ENCODE results near the gene HLA-E. TPM values are rescaled to one million over a fixed set of nuclear protein-coding genes. Genes with fewer than 3 reads are reported as not detected.

HLA-E gene
- total RNA-seq, 1 donor from 2014 or later, result 13.4 TPM

DNA sequence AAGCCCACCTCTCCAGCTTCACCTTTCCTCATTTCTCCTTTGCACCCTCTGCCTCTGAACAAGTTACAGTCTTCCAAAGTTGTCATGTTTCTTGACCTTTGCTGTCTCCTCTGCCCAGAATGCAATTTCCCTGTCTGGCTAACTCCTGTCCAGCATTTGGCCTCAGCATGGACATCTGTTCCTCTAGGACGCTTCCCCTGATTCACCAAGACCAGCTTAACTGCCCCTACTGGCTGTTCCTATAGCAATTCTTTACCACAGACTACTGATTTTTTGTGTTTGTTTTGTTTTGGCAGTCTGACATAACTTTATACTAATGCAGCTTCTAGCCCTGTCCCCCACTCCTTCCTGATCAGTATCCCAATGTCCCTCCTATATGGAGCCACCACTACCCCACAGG, 53.6 kb downstream of the HLA-E start:
- no peak for DNase-seq (ENCODE audit: low read depth, low spot score)
- peaks cover 22% of the 10 kb centered on the region for H3K4me1 Mint-ChIP-seq
- TF ChIP-seq, protein P1, sequence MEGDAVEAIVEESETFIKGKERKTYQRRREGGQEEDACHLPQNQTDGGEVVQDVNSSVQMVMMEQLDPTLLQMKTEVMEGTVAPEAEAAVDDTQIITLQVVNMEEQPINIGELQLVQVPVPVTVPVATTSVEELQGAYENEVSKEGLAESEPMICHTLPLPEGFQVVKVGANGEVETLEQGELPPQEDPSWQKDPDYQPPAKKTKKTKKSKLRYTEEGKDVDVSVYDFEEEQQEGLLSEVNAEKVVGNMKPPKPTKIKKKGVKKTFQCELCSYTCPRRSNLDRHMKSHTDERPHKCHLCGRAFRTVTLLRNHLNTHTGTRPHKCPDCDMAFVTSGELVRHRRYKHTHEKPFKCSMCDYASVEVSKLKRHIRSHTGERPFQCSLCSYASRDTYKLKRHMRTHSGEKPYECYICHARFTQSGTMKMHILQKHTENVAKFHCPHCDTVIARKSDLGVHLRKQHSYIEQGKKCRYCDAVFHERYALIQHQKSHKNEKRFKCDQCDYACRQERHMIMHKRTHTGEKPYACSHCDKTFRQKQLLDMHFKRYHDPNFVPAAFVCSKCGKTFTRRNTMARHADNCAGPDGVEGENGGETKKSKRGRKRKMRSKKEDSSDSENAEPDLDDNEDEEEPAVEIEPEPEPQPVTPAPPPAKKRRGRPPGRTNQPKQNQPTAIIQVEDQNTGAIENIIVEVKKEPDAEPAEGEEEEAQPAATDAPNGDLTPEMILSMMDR (conservative IDR thresholded peaks at IDR 0.05), result no peak
- no peaks in the 10 kb centered on the region for H3K9me3 Mint-ChIP-seq
- H3K27ac Mint-ChIP-seq (ENCODE audit: unreplicated experiment), result no peak overlapping the region
- no peak overlapping the region for H3K4me3 Mint-ChIP-seq
- H3K36me3 Mint-ChIP-seq (ENCODE audit: low read depth), result no peaks in the 10 kb centered on the region
- H3K27me3 Mint-ChIP-seq (ENCODE audit: low read depth), result peaks cover 18% of the 10 kb centered on the region

Other genes starting within 250 kb of the HLA-E start
- 13.9 and 14.5 TPM in 2 replicates for gene TRIM39, start 162.6 kb upstream of the HLA-E start, total RNA-seq
- gene RPP21, start 144.4 kb upstream of the HLA-E start, total RNA-seq, result 60.6 and 64.8 TPM in 2 replicates
- 71.0 and 71.6 TPM in 2 replicates for gene GNL1, start 67.0 kb downstream of the HLA-E start, total RNA-seq
- 41.4 and 41.5 TPM in 2 replicates for gene PRR3, start 67.8 kb downstream of the HLA-E start, total RNA-seq
- 93.7 and 98.2 TPM in 2 replicates for gene ABCF1, start 81.9 kb downstream of the HLA-E start, total RNA-seq
- 138 and 145 TPM in 2 replicates for gene PPP1R10, start 127.7 kb downstream of the HLA-E start, total RNA-seq
- gene MRPS18B, start 128.3 kb downstream of the HLA-E start, total RNA-seq, result 36.7 and 39.3 TPM in 2 replicates
- 58.2 and 62.3 TPM in 2 replicates for gene ATAT1, start 137.4 kb downstream of the HLA-E start, total RNA-seq
- 15.4 and 17.4 TPM in 2 replicates for gene C6orf136, start 157.6 kb downstream of the HLA-E start, total RNA-seq
- 30.3 and 31.3 TPM in 2 replicates for gene DHX16, start 183.5 kb downstream of the HLA-E start, total RNA-seq
- gene PPP1R18, start 197.1 kb downstream of the HLA-E start, total RNA-seq, result 71.0 and 71.1 TPM in 2 replicates
- gene NRM, start 201.5 kb downstream of the HLA-E start, total RNA-seq, result 66.5 and 69.2 TPM in 2 replicates
- 104 and 107 TPM in 2 replicates for gene MDC1, start 227.8 kb downstream of the HLA-E start, total RNA-seq
- 1,986 and 2,086 TPM in 2 replicates for gene TUBB, start 230.8 kb downstream of the HLA-E start, total RNA-seq